IMR-90 (cell line): Measurements from ENCODE around the gene ATP2A3.

ENCODE experiments used
- BHLHE40 ChIP-seq: fragments of 150-350 bp; IDR thresholded peaks from 2 replicates; pipeline ENCODE4 v1.6.1; 2016; ENCODE audit warnings: mild to moderate bottlenecking, low read depth, low read length
- CEBPB ChIP-seq: IDR thresholded peaks from 2 replicates; pipeline ENCODE4 v1.6.1; 2012; ENCODE audit warnings: low read depth, low read length, improper control_type of control experiment
- CTCF ChIP-seq: conservative IDR thresholded peaks from 2 replicates; pipeline ENCODE4 v1.5.1; 2012; ENCODE audit warnings: mild to moderate bottlenecking, low read depth, low read length, improper control_type of control experiment
- ELK1 ChIP-seq: fragments of 150-350 bp; IDR thresholded peaks from 2 replicates; pipeline ENCODE4 v1.6.1; 2016; ENCODE audit warnings: low read depth, mild to moderate bottlenecking, low read length, moderate library complexity, borderline replicate concordance
- FOS ChIP-seq: fragments of 150-350 bp; IDR thresholded peaks from 2 replicates; pipeline ENCODE4 v1.6.1; 2016; ENCODE audit warnings: low read depth, low read length
- MAZ ChIP-seq: IDR thresholded peaks from 2 replicates; pipeline ENCODE4 v1.6.1; 2012; ENCODE audit warnings: low read depth, mild to moderate bottlenecking, low read length, improper control_type of control experiment, moderate library complexity, borderline replicate concordance
- MXI1 ChIP-seq: IDR thresholded peaks from 2 replicates; pipeline ENCODE4 v1.6.1; 2012; ENCODE audit warnings: low read depth, mild to moderate bottlenecking, low read length, moderate library complexity, borderline replicate concordance
- POLR2A ChIP-seq: IDR thresholded peaks from 2 replicates; pipeline ENCODE4 v1.6.1; 2012; ENCODE audit warnings: mild to moderate bottlenecking, low read depth, low read length
- RAD21 ChIP-seq: IDR thresholded peaks from 2 replicates; pipeline ENCODE4 v1.6.1; 2012; ENCODE audit warnings: low read length, improper control_type of control experiment
- RCOR1 ChIP-seq: IDR thresholded peaks from 2 replicates; pipeline ENCODE4 v1.6.1; 2012; ENCODE audit warnings: mild to moderate bottlenecking, low read length, improper control_type of control experiment; ENCODE audit not compliant: insufficient replicate concordance
- SMC3 ChIP-seq: fragments of 150-350 bp; IDR thresholded peaks from 2 replicates; pipeline ENCODE4 v1.6.1; 2016; ENCODE audit warnings: low read depth, mild to moderate bottlenecking, antibody characterized with exemption, low read length, moderate library complexity
- TF ChIP-seq, protein P1 (sequence below): fragments of 150-350 bp; IDR thresholded peaks from 2 replicates; pipeline ENCODE4 v1.6.1; 2017; ENCODE audit warnings: mild to moderate bottlenecking, antibody characterized with exemption, low read length, low read depth

DNA sequence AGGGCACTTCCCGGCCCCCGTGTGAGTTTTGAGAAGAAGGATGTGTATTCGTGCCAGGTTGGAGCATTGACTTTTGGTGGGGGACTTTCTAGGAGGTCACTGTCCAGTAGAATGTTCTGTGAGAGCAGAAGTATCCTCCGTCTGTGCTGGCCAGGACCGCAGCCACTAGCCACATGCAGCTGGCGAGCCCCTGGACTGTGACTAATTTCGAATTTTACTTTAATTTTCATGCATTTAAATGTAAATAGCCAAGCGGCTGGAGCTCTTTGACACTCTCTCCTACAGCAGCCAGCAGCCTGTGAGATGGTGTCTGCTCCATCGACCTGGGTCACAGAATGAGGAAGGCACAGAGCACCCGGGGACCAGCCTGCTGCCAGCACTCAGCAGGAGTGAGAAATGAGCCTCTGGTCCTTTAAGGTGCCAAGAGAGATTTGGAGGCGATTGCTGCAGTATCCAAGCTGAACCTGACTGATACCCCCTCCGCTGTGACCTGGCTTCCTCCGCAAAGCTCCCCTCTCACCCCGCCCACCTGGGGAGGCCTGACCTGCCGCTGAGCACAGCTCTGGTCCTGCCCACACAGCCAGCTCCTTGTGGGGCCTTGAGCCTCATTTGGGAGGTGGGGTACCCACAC is 7.8 kb downstream of the ATP2A3 start:
- TF ChIP-seq CTCF (no peak), RAD21 (no peak), SMC3 (no peak), MXI1 (no peak), POLR2A (no peak), ELK1 (no peak), RCOR1 (no peak), FOS (no peak), CEBPB (no peak), BHLHE40 (no peak), MAZ (no peak)
- TF ChIP-seq, protein P1, sequence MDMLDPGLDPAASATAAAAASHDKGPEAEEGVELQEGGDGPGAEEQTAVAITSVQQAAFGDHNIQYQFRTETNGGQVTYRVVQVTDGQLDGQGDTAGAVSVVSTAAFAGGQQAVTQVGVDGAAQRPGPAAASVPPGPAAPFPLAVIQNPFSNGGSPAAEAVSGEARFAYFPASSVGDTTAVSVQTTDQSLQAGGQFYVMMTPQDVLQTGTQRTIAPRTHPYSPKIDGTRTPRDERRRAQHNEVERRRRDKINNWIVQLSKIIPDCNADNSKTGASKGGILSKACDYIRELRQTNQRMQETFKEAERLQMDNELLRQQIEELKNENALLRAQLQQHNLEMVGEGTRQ = no peak
